ENCODE measurements around the gene HBB. TPM values are rescaled to one million over a fixed set of nuclear protein-coding genes. Genes with fewer than 3 reads are reported as not detected.
"Not testable (repeated sequence)": the region's sequence is repeated elsewhere in the genome, so short reads cannot be mapped to it uniquely, and the experiment has no call there.

Gene HBB
- total RNA-seq, 4 donors from 2014 or later: 49.8 to 2,778 (median 273) TPM

DNA sequence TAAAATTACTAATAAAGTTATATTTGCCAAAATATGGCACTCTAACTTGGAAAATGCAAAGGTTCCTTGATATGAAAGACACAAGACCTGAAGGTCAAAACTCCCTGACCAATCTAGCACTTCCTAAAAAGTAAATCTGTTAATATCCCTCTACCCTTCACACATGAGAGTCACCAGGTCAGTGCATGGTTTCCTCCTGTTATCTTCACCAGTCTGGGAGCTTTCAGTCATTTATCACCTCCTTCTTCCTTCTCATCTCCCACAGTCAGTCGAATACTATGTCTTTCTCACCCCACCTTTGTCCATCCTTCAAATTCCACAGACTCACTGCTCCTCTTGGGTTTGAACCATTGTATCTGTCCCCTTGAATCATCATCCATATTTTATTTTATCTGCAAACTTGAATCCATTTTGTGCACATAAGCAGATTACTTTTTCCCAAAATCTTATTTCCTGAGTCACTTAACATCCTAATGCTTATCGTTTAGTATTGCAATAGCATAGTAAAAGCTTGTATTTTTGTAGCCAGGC lies 40.2 kb upstream of the HBB start:
- DNase-seq: no peak
- Histone ChIP-seq H3K27ac (no peak overlapping the region), H3K9me3 (no peaks in the 10 kb centered on the region), H3K4me3 (no peak overlapping the region), H3K27me3 (no peaks in the 10 kb centered on the region), H3K4me1 (no peaks in the 10 kb centered on the region), H3K36me3 (no peaks in the 10 kb centered on the region)
- intact Hi-C loops (cut with DNase I; ENCODE audit: low total_unique reads): no loop called here
- TF ChIP-seq, protein P1, sequence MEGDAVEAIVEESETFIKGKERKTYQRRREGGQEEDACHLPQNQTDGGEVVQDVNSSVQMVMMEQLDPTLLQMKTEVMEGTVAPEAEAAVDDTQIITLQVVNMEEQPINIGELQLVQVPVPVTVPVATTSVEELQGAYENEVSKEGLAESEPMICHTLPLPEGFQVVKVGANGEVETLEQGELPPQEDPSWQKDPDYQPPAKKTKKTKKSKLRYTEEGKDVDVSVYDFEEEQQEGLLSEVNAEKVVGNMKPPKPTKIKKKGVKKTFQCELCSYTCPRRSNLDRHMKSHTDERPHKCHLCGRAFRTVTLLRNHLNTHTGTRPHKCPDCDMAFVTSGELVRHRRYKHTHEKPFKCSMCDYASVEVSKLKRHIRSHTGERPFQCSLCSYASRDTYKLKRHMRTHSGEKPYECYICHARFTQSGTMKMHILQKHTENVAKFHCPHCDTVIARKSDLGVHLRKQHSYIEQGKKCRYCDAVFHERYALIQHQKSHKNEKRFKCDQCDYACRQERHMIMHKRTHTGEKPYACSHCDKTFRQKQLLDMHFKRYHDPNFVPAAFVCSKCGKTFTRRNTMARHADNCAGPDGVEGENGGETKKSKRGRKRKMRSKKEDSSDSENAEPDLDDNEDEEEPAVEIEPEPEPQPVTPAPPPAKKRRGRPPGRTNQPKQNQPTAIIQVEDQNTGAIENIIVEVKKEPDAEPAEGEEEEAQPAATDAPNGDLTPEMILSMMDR (IDR thresholded peaks at IDR 0.05): no peak
- TF ChIP-seq POLR2A (IDR thresholded peaks at IDR 0.05): no peak

DNA sequence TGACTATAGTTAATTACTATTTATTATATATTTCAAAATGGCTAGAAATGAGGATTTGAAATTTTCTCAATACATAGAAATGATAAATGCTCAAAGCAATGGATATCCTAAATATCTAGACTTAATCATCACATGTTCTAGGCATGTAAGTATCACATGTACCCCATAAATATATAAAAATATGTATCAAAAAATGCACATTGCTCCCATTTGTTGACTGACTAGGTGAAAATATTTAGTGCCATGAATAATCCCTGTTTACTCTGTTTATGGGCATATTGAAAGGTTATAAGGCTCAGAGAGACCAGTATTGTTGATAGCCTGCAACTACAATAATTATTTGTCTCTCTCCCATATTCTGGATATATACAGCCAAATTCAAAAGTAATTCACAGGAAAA lies 39.7 kb upstream of the HBB start:
- no peak for TF ChIP-seq POLR2A (IDR thresholded peaks at IDR 0.05)
- TF ChIP-seq, protein P1 (IDR thresholded peaks at IDR 0.05): no peak
- H3K27me3 ChIP-seq: no peaks in the 10 kb centered on the region
- no peaks in the 10 kb centered on the region for H3K36me3 ChIP-seq
- H3K4me1 ChIP-seq: no peaks in the 10 kb centered on the region
- intact Hi-C loops (cut with DNase I; ENCODE audit: low total_unique reads): no loop called here
- H3K4me3 ChIP-seq: no peak overlapping the region
- H3K27ac ChIP-seq: no peak overlapping the region
- H3K9me3 ChIP-seq: no peaks in the 10 kb centered on the region
- no peak for DNase-seq

DNA sequence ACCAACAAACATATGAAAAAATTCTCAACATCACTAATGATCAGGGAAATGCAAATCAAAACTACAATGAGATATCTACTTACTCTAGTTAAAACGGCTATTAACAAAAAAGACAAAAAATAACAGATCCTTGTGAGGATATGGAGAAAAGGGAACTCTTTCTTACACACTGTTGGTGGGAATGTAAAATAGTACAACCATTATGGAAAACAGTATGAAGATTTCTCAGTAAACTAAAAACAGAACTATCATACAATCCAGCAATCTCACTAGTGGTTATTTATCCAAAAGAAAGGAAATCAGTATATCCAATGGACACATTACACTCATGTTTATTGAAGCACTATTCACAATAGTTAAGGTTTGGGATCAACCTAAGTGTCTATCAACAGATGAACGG lies 39.0 kb upstream of the HBB start:
- no peak for TF ChIP-seq POLR2A (IDR thresholded peaks at IDR 0.05)
- TF ChIP-seq, protein P1 (IDR thresholded peaks at IDR 0.05): no peak
- no peak overlapping the region for H3K27ac ChIP-seq
- H3K36me3 ChIP-seq: no peaks in the 10 kb centered on the region
- DNase-seq: no peak
- no peak overlapping the region for H3K4me3 ChIP-seq
- no peaks in the 10 kb centered on the region for H3K9me3 ChIP-seq
- intact Hi-C loops (cut with DNase I; ENCODE audit: low total_unique reads): no loop called here
- H3K4me1 ChIP-seq: no peaks in the 10 kb centered on the region
- no peaks in the 10 kb centered on the region for H3K27me3 ChIP-seq

DNA sequence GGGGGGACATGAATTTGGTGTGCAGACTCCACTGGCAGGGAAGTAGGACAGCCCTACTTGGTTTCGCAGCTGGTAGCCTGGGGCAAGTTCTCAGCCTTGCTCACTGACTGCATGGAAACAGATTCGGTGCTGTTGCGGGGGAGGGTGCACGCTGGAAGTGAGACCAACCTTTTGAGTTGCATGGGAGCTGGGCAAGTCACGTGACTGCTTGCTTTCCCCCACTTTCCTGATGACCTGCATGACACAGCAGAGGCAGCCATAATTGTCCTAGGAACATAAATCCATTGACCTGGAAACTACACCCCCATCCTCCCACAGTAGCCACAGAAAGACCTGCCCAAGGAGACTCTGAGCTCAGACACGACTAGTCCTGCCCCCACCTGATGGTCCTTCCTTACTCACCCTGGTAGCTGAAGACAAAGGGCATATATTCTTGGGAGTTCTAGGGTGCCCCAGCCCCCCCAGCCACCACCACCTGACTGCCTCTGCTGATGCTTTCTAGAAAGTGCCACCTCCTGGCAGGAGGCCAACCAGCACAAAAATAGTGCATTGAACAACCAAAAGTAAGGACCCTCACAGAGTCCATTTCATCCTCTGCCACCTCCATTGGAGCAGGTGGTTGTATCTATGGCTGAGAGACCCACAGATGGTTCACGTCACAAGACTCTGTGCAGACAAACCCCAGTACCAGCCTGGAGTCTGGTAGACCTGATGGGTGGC lies 31.8 kb upstream of the HBB start:
- Histone ChIP-seq H3K4me3 (no peak overlapping the region), H3K9me3 (no peaks in the 10 kb centered on the region), H3K4me1 (no peaks in the 10 kb centered on the region), H3K27ac (no peak overlapping the region), H3K27me3 (no peaks in the 10 kb centered on the region), H3K36me3 (no peaks in the 10 kb centered on the region)
- intact Hi-C loops (cut with DNase I; ENCODE audit: low total_unique reads): no loop called here
- no peak for DNase-seq
- TF ChIP-seq, protein P1 (IDR thresholded peaks at IDR 0.05): no peak
- TF ChIP-seq POLR2A (IDR thresholded peaks at IDR 0.05): no peak

DNA sequence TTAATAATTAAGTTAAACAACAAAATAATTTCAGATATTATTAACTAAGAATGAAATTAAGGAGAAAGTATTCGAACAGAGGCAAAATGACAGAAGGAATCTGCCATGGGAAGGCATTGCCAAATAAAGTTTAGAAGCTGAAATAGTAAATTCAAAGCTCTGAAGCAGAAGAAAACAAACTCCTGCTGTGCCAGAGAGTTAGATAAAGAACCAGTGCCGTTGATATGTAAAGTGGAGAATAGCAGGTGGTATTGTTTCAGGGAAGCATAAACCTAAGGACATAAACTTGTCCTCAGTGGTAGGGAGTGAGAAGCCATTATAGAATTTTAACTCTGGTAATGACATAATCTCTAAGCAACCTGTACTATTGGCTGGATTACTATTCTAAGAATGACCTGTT lies 30.4 kb upstream of the HBB start:
- DNase-seq: no peak
- no peak overlapping the region for H3K4me3 ChIP-seq
- H3K9me3 ChIP-seq: no peaks in the 10 kb centered on the region
- no peaks in the 10 kb centered on the region for H3K4me1 ChIP-seq
- intact Hi-C loops (cut with DNase I; ENCODE audit: low total_unique reads): no loop called here
- TF ChIP-seq, protein P1 (IDR thresholded peaks at IDR 0.05): no peak
- TF ChIP-seq POLR2A (IDR thresholded peaks at IDR 0.05): no peak
- H3K27ac ChIP-seq: no peak overlapping the region
- H3K36me3 ChIP-seq: no peaks in the 10 kb centered on the region
- H3K27me3 ChIP-seq: no peaks in the 10 kb centered on the region

DNA sequence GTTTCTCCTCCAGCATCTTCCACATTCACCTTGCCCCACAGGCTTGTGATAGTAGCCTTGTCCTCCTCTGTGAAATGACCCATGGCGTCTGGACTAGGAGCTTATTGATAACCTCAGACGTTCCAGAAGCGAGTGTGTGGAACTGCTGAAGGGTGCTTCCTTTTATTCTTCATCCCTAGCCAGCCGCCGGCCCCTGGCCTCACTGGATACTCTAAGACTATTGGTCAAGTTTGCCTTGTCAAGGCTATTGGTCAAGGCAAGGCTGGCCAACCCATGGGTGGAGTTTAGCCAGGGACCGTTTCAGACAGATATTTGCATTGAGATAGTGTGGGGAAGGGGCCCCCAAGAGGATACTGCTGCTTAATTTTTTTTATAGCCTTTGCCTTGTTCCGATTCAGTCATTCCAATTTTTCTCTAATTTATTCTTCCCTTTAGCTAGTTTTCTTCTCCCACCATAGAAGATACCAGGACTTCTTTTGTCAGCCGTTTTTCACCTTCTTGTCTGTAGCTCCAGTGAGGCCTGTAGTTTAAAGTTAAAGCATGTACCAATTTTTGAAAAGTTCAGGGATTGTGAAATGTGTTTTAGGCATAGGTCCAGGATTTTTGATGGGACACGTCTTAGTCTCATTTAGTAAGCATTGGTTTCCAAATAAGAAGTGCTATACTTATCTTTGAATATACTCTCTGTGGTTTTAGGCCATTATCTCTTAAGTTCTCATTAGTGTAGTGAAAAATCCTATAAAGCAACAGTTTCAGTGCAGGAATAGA lies 28.0 kb upstream of the HBB start, which contains the start of gene HBG2:
Gene HBG2, minus strand, starts transcription at position 136 of the 768 bp plus-strand sequence. Its CDS starts 53 bp downstream, at position 83.
- H3K9me3 ChIP-seq; intact Hi-C loops (cut with DNase I; ENCODE audit: low total_unique reads); H3K36me3 ChIP-seq; DNase-seq; H3K27me3 ChIP-seq; H3K4me1 ChIP-seq; H3K4me3 ChIP-seq; H3K27ac ChIP-seq: not testable (repeated sequence)

DNA sequence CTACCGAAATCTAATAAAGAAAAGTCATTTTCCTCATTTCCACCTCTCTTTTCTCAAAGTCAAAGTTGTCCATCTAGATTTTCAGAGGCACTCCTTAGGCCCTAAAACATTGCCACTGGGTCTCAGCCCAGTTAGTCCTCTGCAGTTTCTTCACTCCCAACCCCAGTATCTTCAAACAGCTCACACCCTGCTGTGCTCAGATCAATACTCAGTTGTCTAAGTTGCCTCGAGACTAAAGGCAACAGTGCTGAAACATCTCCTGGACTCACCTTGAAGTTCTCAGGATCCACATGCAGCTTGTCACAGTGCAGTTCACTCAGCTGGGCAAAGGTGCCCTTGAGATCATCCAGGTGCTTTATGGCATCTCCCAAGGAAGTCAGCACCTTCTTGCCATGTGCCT lies 27.2 kb upstream of the HBB start:
- H3K27ac ChIP-seq; H3K4me1 ChIP-seq; DNase-seq; H3K27me3 ChIP-seq; intact Hi-C loops (cut with DNase I; ENCODE audit: low total_unique reads); H3K9me3 ChIP-seq; H3K4me3 ChIP-seq; H3K36me3 ChIP-seq: not testable (repeated sequence)

Measured in uterus (tissue), 4 donors.